ENCODE data around the gene JUNB. TPM values are rescaled to one million over a fixed set of nuclear protein-coding genes. Genes with fewer than 3 reads are reported as not detected.
A peak's percentile ranks its signal among the peaks of the same experiment; 100 is the strongest.

Gene JUNB
- total and polyA plus RNA-seq, 2 of the 4 experiments (the other 2 are of a cell fraction): 20.8 to 109 TPM

DNA sequence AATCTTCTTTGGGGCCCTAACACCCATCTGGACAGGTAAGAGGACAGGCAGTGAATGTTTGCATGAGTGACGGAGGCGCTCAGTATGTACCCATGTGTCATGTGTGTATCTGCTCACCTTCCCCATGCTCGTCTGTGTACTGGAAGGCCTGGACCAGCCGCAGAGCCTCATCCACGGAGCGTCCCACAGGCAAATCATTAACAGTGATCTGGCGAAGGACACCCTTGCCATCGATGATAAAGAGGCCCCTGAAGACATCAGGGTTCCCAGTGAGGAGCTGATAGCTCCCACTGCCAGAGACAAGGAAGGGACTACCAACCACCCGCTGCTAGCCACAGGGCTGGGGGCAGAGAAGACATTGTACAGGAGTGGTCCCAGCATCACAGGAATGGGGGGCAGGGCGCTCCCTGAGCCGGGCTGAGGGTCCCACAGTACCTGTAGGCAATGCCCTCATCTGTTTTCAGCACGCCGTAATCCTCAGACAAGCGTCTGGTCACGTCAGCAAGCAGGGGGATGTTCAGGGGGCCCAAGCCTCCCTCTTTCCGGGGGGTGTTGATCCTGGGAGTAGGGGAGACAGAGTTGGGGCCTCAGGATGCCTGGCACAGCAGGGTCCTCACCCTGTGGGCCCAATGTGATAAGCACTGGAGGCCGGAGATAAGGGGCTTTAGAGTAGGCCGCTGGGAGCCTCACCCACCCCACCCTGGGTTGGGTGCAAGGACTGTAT, 8.6 kb downstream of the JUNB start:
- peaks cover 4 to 22% of the 10 kb centered on the region in 2 experiments; a peak in 3 of 4 replicates for H3K79me1 ChIP-seq (ENCODE audit: low read depth in 1 of 2, low read length in 2 of 2)
- dilution Hi-C loops (cut with HindIII; ENCODE audit: low sequenced_read_pairs, unreplicated experiment) (no loop called here), in situ Hi-C loops (cut with MboI; ENCODE audit: low sequenced_read_pairs) (loop anchor here (5.0 to 25.0 kb wide), 2 partner anchors 33 to 1037 kb away; no protein-coding TSS in a partner anchor), intact Hi-C loops (cut with micrococcal nuclease) (no loop called here)
- H2BK15ac ChIP-seq (ENCODE audit: low read depth, low read length): no peak overlapping the region
- H3K27ac ChIP-seq (ENCODE audit: insufficient read depth, low read length): no peak overlapping the region
- no peak overlapping the region for H3K9ac ChIP-seq (ENCODE audit: low read depth, low read length)
- H4K20me1 ChIP-seq (ENCODE audit: insufficient read depth, low read length): no peaks in the 10 kb centered on the region
- no peak overlapping the region for H4K5ac ChIP-seq (ENCODE audit: low read depth, low read length)
- H3K4me3 ChIP-seq (ENCODE audit: insufficient read depth, low read depth, low read length): no peak overlapping the region
- no peak overlapping the region for H2BK20ac ChIP-seq (ENCODE audit: low read depth, low read length)
- no peak overlapping the region for H4K8ac ChIP-seq (ENCODE audit: low read depth in 2 of 2, low read length in 2 of 2)
- no TSS peak for BruUV-seq (replicated peaks)
- 0 out of 2 replicates have a peak, but pooled peaks have one; percentile 27 for TF ChIP-seq POLR2A (IDR thresholded peaks at IDR 0.05; ENCODE audit: low read depth, low read length)
- no peak for TF ChIP-seq CEBPB (IDR thresholded peaks at IDR 0.05; ENCODE audit: low read depth, low read length)
- peaks cover 6% of the 10 kb centered on the region for H3K4me1 ChIP-seq (ENCODE audit: control insufficient read depth, insufficient read depth, low read length)
- H3K18ac ChIP-seq (ENCODE audit: low read depth, low read length): no peak overlapping the region
- H2AK5ac ChIP-seq (ENCODE audit: low read depth, low read length): no peak overlapping the region
- 95% methylated on average over 10 of the region's 18 CpGs; no CpG with 5 or more reads in 1 of the 2 experiments for WGBS, 2 experiments (ENCODE audit: extremely low coverage in 2 of 2, insufficient read length in 1 of 2)
- H3K14ac ChIP-seq (replicated peaks; ENCODE audit: low read depth, low read length): no peak overlapping the region
- H4K91ac ChIP-seq (ENCODE audit: insufficient read depth, low read depth, low read length): no peak overlapping the region
- H3K27me3 ChIP-seq (ENCODE audit: control insufficient read depth, insufficient read depth, low read length): no peaks in the 10 kb centered on the region
- no peak overlapping the region for H3K4ac ChIP-seq (ENCODE audit: low read depth, low read length)
- no peak overlapping the region for H3K56ac ChIP-seq (ENCODE audit: extremely low read depth, insufficient read depth, low read length)
- peak overlapping the region; percentile 9 for H2AK9ac ChIP-seq (replicated peaks; ENCODE audit: low read depth, low read length, poor library complexity)
- H3K9me1 ChIP-seq (ENCODE audit: insufficient read depth, low read length): no peaks in the 10 kb centered on the region
- peak overlapping the region; percentile 94; the same call in 1 of the 2 replicates for H3K23ac ChIP-seq (ENCODE audit: low read depth, low read length)
- H3K9me3 ChIP-seq (ENCODE audit: control insufficient read depth, insufficient read depth, low read length): no peaks in the 10 kb centered on the region
- CTCF ChIA-PET: interaction anchor here (0.6 to 1.4 kb wide), 5 partner anchors 34 to 1371 kb away, joined by 3 to 5 read pairs (median 3); no protein-coding TSS in a partner anchor
- H2BK5ac ChIP-seq (ENCODE audit: low read depth, low read length, poor library complexity, severe bottlenecking): no peak overlapping the region
- H3K4me2 ChIP-seq (ENCODE audit: low read depth, low read length): no peak overlapping the region
- POLR2A ChIA-PET (ENCODE audit: unreplicated experiment): interaction anchor here (0.6 kb wide), 1 partner anchor 36 kb away, joined by 8 read pairs; no protein-coding TSS in a partner anchor
- H2AFZ ChIP-seq (replicated peaks; ENCODE audit: low read length, poor library complexity): no peak overlapping the region
- DNase-seq: no peak
- H2BK120ac ChIP-seq (ENCODE audit: low read depth, low read length): no peak overlapping the region
- H3K36me3 ChIP-seq (ENCODE audit: control insufficient read depth, insufficient read depth, low read length): peaks cover 9% of the 10 kb centered on the region
- no peak for ATAC-seq (ENCODE audit: low read depth)

All from IMR-90 (cell line).